HepG2 (cell line): Measurements from ENCODE around the gene GTF2I. TPM values are rescaled to one million over a fixed set of nuclear protein-coding genes. Genes with fewer than 3 reads are reported as not detected.

Experiments used
- ATAC-seq: fragments of 200-7000 bp; cut with Tn5 transposase; 3 replicates; pipeline ENCODE4 v1.9.1; 2020; ENCODE audit warnings: mild to moderate bottlenecking, moderate library complexity
- BruUV-seq: library from RNA; stranded (reverse); fragments of 400-500 nt; replicated peaks from 2 replicates; lab custom pipeline; 2021; lab: Mats Ljungman, UMichigan
- CTCF ChIA-PET: fragments of 300-600 bp; formaldehyde crosslinking; extraction: SDS; loops from one replicate; lab custom pipeline; 2021; ENCODE audit warnings: low total read pairs, inconsistent platforms, low intra/inter-chr PET ratio; lab: Yijun Ruan, JAX
- POLR2A ChIA-PET: fragments of 350-600 bp; sonication (Branson Sonifier 250); formaldehyde crosslinking; loops from one replicate; lab custom pipeline; 2020; ENCODE audit warnings: antibody characterized with exemption, inconsistent platforms; lab: Yijun Ruan, JAX
- DNase-seq: peaks from one replicate; pipeline ENCODE4 v3.0.0-alpha.2; 2015; ENCODE audit warnings: low spot score
- FAIRE-seq: peaks from 3 replicates; lab custom pipeline; 2011; peaks lifted over from hg19 to GRCh38; lab: Jason Lieb, UNC
- H2AFZ ChIP-seq: one replicate; pipeline ENCODE4 v1.6.1; 2011; ENCODE audit warnings: low read length, inconsistent platforms
- H3K27ac ChIP-seq: fragments of 300-600 bp; 3 replicates; pipeline ENCODE4 v1.8.0; 2011; ENCODE audit warnings: mixed run types, mild to moderate bottlenecking, mixed read lengths, low read length, inconsistent platforms; ENCODE audit not compliant: insufficient read depth; ENCODE audit errors: extremely low read length
- H3K27me3 ChIP-seq, 2 experiments: fragments of 200-600 bp in 1 of 2; 2 replicates in 1 of 2; 3 replicates in 1 of 2; pipeline versions ENCODE4 v1.6.0 to v1.8.0; 2011; ENCODE audit warnings: low read length in 2 of 2, mild to moderate bottlenecking in 2 of 2, moderate library complexity in 2 of 2, inconsistent platforms in 1 of 2; ENCODE audit not compliant: insufficient read depth in 2 of 2, control insufficient read depth in 1 of 2
- H3K36me3 ChIP-seq, 2 experiments: fragments of 200-600 bp in 1 of 2; replicated peaks in 1 of 2; 2 replicates in 1 of 2; 3 replicates in 1 of 2; pipeline versions ENCODE4 v1.5.1 to v1.8.0; 2011; ENCODE audit warnings: low read length in 2 of 2, inconsistent platforms in 1 of 2; ENCODE audit not compliant: insufficient read depth in 2 of 2, control insufficient read depth in 1 of 2
- H3K4me1 ChIP-seq: 2 replicates; pipeline ENCODE4 v1.5.1; 2012; ENCODE audit warnings: low read length, inconsistent platforms; ENCODE audit not compliant: insufficient read depth
- H3K4me2 ChIP-seq: 2 replicates; pipeline ENCODE4 v1.6.0; 2011; ENCODE audit warnings: low read depth, low read length, inconsistent platforms
- H3K4me3 ChIP-seq, 3 experiments: fragments of 200-600 bp in 1 of 3; sonication (generic), shearing (Covaris generic) in 1 of 3; replicated peaks in 1 of 3; 2 replicates each; pipeline ENCODE4 v1.5.1; 2011 to 2016; ENCODE audit warnings: low read length in 3 of 3, inconsistent platforms in 2 of 3, low read depth in 2 of 3, mild to moderate bottlenecking in 2 of 3, control low read depth in 1 of 3, mixed read lengths in 1 of 3; ENCODE audit not compliant: insufficient read depth in 1 of 3
- H3K79me2 ChIP-seq: one replicate; pipeline ENCODE4 v1.6.1; 2011; ENCODE audit warnings: low read length, inconsistent platforms; ENCODE audit not compliant: insufficient read depth
- H3K9ac ChIP-seq: 2 replicates; pipeline ENCODE4 v1.6.0; 2011; ENCODE audit warnings: mild to moderate bottlenecking, low read depth, low read length, inconsistent platforms; ENCODE audit not compliant: insufficient read depth
- H3K9me3 ChIP-seq: 2 replicates; pipeline ENCODE4 v1.5.1; 2012; ENCODE audit warnings: mild to moderate bottlenecking, low read length
- H4K20me1 ChIP-seq: 2 replicates; pipeline ENCODE4 v1.6.0; 2011; ENCODE audit warnings: inconsistent platforms, mild to moderate bottlenecking, low read length, moderate library complexity; ENCODE audit not compliant: insufficient read depth
- ARID2 ChIP-seq: sonication (generic); formaldehyde crosslinking; IDR thresholded peaks from 2 replicates; pipeline ENCODE4 v1.8.1; 2022; ENCODE audit warnings: mild to moderate bottlenecking, missing genetic modification reagents, borderline replicate concordance
- KLF11 ChIP-seq: IDR thresholded peaks from 2 replicates; pipeline ENCODE4 v1.6.1; 2016; ENCODE audit warnings: missing compliant biosample characterization
- NFIC ChIP-seq: IDR thresholded peaks from 2 replicates; pipeline ENCODE4 v1.6.1; 2012; ENCODE audit warnings: mild to moderate bottlenecking, low read length, inconsistent platforms
- PBX2 ChIP-seq: IDR thresholded peaks from 2 replicates; pipeline ENCODE4 v1.6.1; 2016; ENCODE audit warnings: control low read depth
- PBX3 ChIP-seq: sonication (generic); formaldehyde crosslinking; IDR thresholded peaks from 2 replicates; pipeline ENCODE4 v1.8.1; 2023; ENCODE audit warnings: missing genetic modification reagents, inconsistent platforms, borderline replicate concordance
- REPIN1 ChIP-seq: sonication (generic); formaldehyde crosslinking; IDR thresholded peaks from 2 replicates; pipeline ENCODE4 v1.8.0; 2022; ENCODE audit warnings: missing genetic modification reagents, low read depth, mild to moderate bottlenecking, borderline replicate concordance
- TFE3 ChIP-seq: IDR thresholded peaks from 2 replicates; pipeline ENCODE4 v1.6.1; 2016
- ZBTB33 ChIP-seq: sonication (generic); formaldehyde crosslinking; IDR thresholded peaks from 2 replicates; pipeline ENCODE4 v1.4.0; 2020; ENCODE audit warnings: missing genetic modification reagents
- ZNF552 ChIP-seq: sonication (generic); formaldehyde crosslinking; IDR thresholded peaks from 2 replicates; pipeline ENCODE4 v1.9.0; 2022; ENCODE audit warnings: missing genetic modification reagents, mild to moderate bottlenecking, borderline replicate concordance
- ZNF570 ChIP-seq: sonication (generic); formaldehyde crosslinking; IDR thresholded peaks from 2 replicates; pipeline ENCODE4 v1.4.0; 2020; ENCODE audit warnings: mild to moderate bottlenecking, missing genetic modification reagents, borderline replicate concordance
- ZNF784 ChIP-seq: sonication (generic); formaldehyde crosslinking; IDR thresholded peaks from 2 replicates; pipeline ENCODE4 v1.5.1; 2020; ENCODE audit warnings: missing genetic modification reagents, mild to moderate bottlenecking, borderline replicate concordance
- ZNF790 ChIP-seq: sonication (generic); formaldehyde crosslinking; IDR thresholded peaks from 2 replicates; pipeline ENCODE4 v1.8.0; 2022; ENCODE audit warnings: missing genetic modification reagents, mild to moderate bottlenecking, borderline replicate concordance
- ZNF83 ChIP-seq: sonication (generic); formaldehyde crosslinking; IDR thresholded peaks from 2 replicates; pipeline ENCODE4 v1.4.0; 2020; ENCODE audit warnings: missing genetic modification reagents, mild to moderate bottlenecking, borderline replicate concordance
- WGBS: methylation state at CpG from one replicate; pipeline ENCODE4 v1.1.6; 2017; ENCODE audit warnings: low lambda C conversion rate; 5-methylcytosine and 5-hydroxymethylcytosine counted together
- in situ Hi-C: cut with HindIII; loops from 2 replicates; pipeline ENCODE4 v1.10.0; 2017; ENCODE audit warnings: low pct_unique_long_range_greater_than_20kb; ENCODE audit not compliant: extremely low pct_ligation_motif_present
- intact Hi-C: fragments of 100-400 bp; cut with micrococcal nuclease; formaldehyde crosslinking; loops from one replicate; pipeline ENCODE4 v1.10.0; 2022; ENCODE audit not compliant: unreplicated experiment
- polyA plus RNA-seq, 8 experiments: library from polyadenylated mRNA; depleted of rRNA in 3 of 8; stranded (reverse) in 7 of 8; unstranded in 1 of 8; fragments of >200 nt; fragmentation: Illumina TruSeq in 4 of 8; extraction: Trizol in 4 of 8; gene quantifications; 2 replicates each; pipeline versions ENCODE4 v1.2.1 to v1.2.3, GENCODE V29; 2011 to 2016; ENCODE audit warnings: low read depth in 4 of 8, missing spikeins in 1 of 8, mixed read lengths in 1 of 8; ENCODE audit not compliant: insufficient read depth in 1 of 8
- total RNA-seq, 5 experiments: library from RNA; depleted of rRNA; stranded (reverse); fragments of >200 nt; fragmentation: Illumina TruSeq; extraction: Trizol; gene quantifications; 2 replicates each; pipeline ENCODE4 v1.2.3, GENCODE V29; 2016; ENCODE audit warnings: low read depth in 1 of 5
- TF ChIP-seq, protein P1 (sequence below): IDR thresholded peaks from 2 replicates; pipeline ENCODE4 v1.6.1; 2018; ENCODE audit warnings: missing genetic modification reagents

Gene GTF2I
- total and polyA plus RNA-seq, 2 of the 13 experiments (the other 11 are each of a cell fraction or from before 2014, with no cell fraction given) = 74.6 to 125 TPM

- no peaks in the 10 kb centered on the region for H3K9me3 ChIP-seq
- H3K27me3 ChIP-seq = no peaks in the 10 kb centered on the region; a peak in 1 of 5 replicates
- FAIRE-seq = no peak
- H3K9ac ChIP-seq = peak overlapping the region; percentile 98
- peak overlapping the region; percentile 98 for H3K27ac ChIP-seq
- H2AFZ ChIP-seq = no peak overlapping the region
- ChIA-PET POLR2A (interaction anchor here (0.7 to 2.3 kb wide), 14 partner anchors 14 to 80 kb away, joined by 3 to 33 read pairs (median 5); no protein-coding TSS in a partner anchor), CTCF (no interaction called here)
- DNase-seq = peak; percentile 94
- H3K4me2 ChIP-seq = peak overlapping the region; percentile 99
- H4K20me1 ChIP-seq = peaks cover 33% of the 10 kb centered on the region
- H3K4me1 ChIP-seq = peaks cover 66% of the 10 kb centered on the region
- peaks cover 35% of the 10 kb centered on the region for H3K79me2 ChIP-seq
- ATAC-seq = peak; percentile 85
- under 1% methylated on average over 41 of the region's 60 CpGs for WGBS
- BruUV-seq = TSS peak; percentile 96
- intact Hi-C loops (no loop called here), in situ Hi-C loops (loop anchor here (5.0 kb wide), 1 partner anchor 75 kb away; no protein-coding TSS in a partner anchor)
- peaks cover 0 to 2% of the 10 kb centered on the region in 2 experiments; a peak in 2 of 5 replicates for H3K36me3 ChIP-seq
- peak overlapping the region; percentile 73 to 91 (median 84) for H3K4me3 ChIP-seq
- TF ChIP-seq REPIN1 (CRISPR knock-in tag) = peak; percentile 63; the same call in 1 of the 2 replicates
- no peak for TF ChIP-seq ZBTB33 (CRISPR knock-in tag)
- TF ChIP-seq ZNF552 (CRISPR knock-in tag) = no peak; the same call in 1 of the 2 replicates
- TF ChIP-seq ZNF784 = no peak
- no peak for TF ChIP-seq ZNF790
- TF ChIP-seq, protein P1, sequence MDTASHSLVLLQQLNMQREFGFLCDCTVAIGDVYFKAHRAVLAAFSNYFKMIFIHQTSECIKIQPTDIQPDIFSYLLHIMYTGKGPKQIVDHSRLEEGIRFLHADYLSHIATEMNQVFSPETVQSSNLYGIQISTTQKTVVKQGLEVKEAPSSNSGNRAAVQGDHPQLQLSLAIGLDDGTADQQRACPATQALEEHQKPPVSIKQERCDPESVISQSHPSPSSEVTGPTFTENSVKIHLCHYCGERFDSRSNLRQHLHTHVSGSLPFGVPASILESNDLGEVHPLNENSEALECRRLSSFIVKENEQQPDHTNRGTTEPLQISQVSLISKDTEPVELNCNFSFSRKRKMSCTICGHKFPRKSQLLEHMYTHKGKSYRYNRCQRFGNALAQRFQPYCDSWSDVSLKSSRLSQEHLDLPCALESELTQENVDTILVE (CRISPR knock-in tag) = no peak; the same call in 1 of the 2 replicates
- no peak for TF ChIP-seq PBX2 (CRISPR knock-in tag)
- TF ChIP-seq ZNF83 (CRISPR knock-in tag) = no peak
- TF ChIP-seq ZNF570 (CRISPR knock-in tag) = 0 out of 2 replicates have a peak, but pooled peaks have one; percentile 41
- TF ChIP-seq PBX3 (CRISPR knock-in tag) = no peak
- TF ChIP-seq KLF11 = 0 out of 2 replicates have a peak, but pooled peaks have one; percentile 26
- no peak for TF ChIP-seq NFIC
- no peak for TF ChIP-seq ARID2 (CRISPR knock-in tag)
- TF ChIP-seq TFE3 (CRISPR knock-in tag) = peak; percentile 68
Measured at GRCh38 chr7:74656837-74657691, 454 bp upstream of the GTF2I start.
